Stimulated activated CD4-positive, alpha-beta T cell treated with anti-CD3 and anti-CD28 coated beads, Interleukin-1b, Interleukin-23, amount 100 ng/mL, for 4 hours (primary cell): Measurements from ENCODE around the gene FAM83B.
"Not testable (repeated sequence)": the region's sequence is repeated elsewhere in the genome, so short reads cannot be mapped to it uniquely, and the experiment has no call there.

ENCODE experiments used
- DNase-seq, 2 donors: peaks; one replicate each; pipeline ENCODE4 v3.0.0-alpha.2; 2020; ENCODE audit warnings: low read depth in 2 of 2

The FAM83B gene

GRCh38 chr6:54897462-54898189, 51.1 kb downstream of the FAM83B start:
- DNase-seq = no peak

GRCh38 chr6:54898767-54899166, 52.2 kb downstream of the FAM83B start:
- no peak for DNase-seq

- DNase-seq = no peak
These were observed 52.9 kb downstream of the FAM83B start for GRCh38 chr6:54899442-54899841.

GRCh38 chr6:54899986-54900385, 53.4 kb downstream of the FAM83B start:
- DNase-seq = no peak

GRCh38 chr6:54900666-54901065, 54.1 kb downstream of the FAM83B start:
- no peak for DNase-seq

- no peak for DNase-seq
These were observed 57.3 kb downstream of the FAM83B start for GRCh38 chr6:54903884-54904283.

GRCh38 chr6:54907355-54907754, 60.8 kb downstream of the FAM83B start:
- DNase-seq = no peak

- no peak for DNase-seq
These were observed 62.6 kb downstream of the FAM83B start for GRCh38 chr6:54909184-54909583.

- DNase-seq = no peak
These were observed 63.9 kb downstream of the FAM83B start for GRCh38 chr6:54910431-54910884.

GRCh38 chr6:54910921-54911320, 64.3 kb downstream of the FAM83B start:
- no peak for DNase-seq

- no peak for DNase-seq
These were observed 66.6 kb downstream of the FAM83B start for GRCh38 chr6:54913211-54913610.

- no peak for DNase-seq
These were observed 70.3 kb downstream of the FAM83B start for GRCh38 chr6:54916858-54917257.

GRCh38 chr6:54920628-54921027, 74.1 kb downstream of the FAM83B start:
- DNase-seq = no peak

- no peak for DNase-seq
These were observed 75.3 kb downstream of the FAM83B start for GRCh38 chr6:54921891-54922290.

GRCh38 chr6:54929245-54929909, 82.8 kb downstream of the FAM83B start:
- no peak for DNase-seq

GRCh38 chr6:54932622-54933021, 86.1 kb downstream of the FAM83B start:
- no peak for DNase-seq

GRCh38 chr6:54935739-54936138, 89.2 kb downstream of the FAM83B start:
- no peak for DNase-seq

- DNase-seq = no peak
These were observed 90.8 kb downstream of the FAM83B start for GRCh38 chr6:54937371-54937770.

GRCh38 chr6:54957698-54958097, 111.1 kb downstream of the FAM83B start:
- no peak for DNase-seq

GRCh38 chr6:54958446-54958845, 111.9 kb downstream of the FAM83B start:
- no peak for DNase-seq

- no peak for DNase-seq
These were observed 113.2 kb downstream of the FAM83B start for GRCh38 chr6:54959820-54960219.

- not testable (repeated sequence) for DNase-seq
These were observed 114.8 kb downstream of the FAM83B start for GRCh38 chr6:54961372-54961771.

- no peak for DNase-seq
These were observed 123.8 kb downstream of the FAM83B start for GRCh38 chr6:54970337-54970736.
